Measurements from ENCODE around the gene NRXN3.

Gene NRXN3

GRCh38 chr14:78186277-78186676 is 16.1 kb downstream of the NRXN3 start:
- no peak overlapping the region for H3K4me3 ChIP-seq
- no peaks in the 10 kb centered on the region for H3K36me3 ChIP-seq (replicated peaks)
- H3K4me1 ChIP-seq: no peaks in the 10 kb centered on the region
- in situ Hi-C loops (cut with MboI; ENCODE audit: low sequenced_read_pairs): no loop called here
- no peaks in the 10 kb centered on the region for H3K9me3 ChIP-seq
- no peaks in the 10 kb centered on the region; the same call in 1 of the 2 replicates for H3K27me3 ChIP-seq (ENCODE audit: low read depth)
- no peak for DNase-seq (ENCODE audit: low spot score in 2 of 2)

- Histone ChIP-seq H3K27me3 (ENCODE audit: low read depth) (no peaks in the 10 kb centered on the region), H3K4me1 (no peaks in the 10 kb centered on the region), H3K4me3 (no peak overlapping the region), H3K36me3 (replicated peaks) (no peaks in the 10 kb centered on the region), H3K9me3 (no peaks in the 10 kb centered on the region)
- in situ Hi-C loops (cut with MboI; ENCODE audit: low sequenced_read_pairs): no loop called here
- no peak for DNase-seq (ENCODE audit: low spot score in 2 of 2)
Observed at GRCh38 chr14:78188882-78189281, 18.7 kb downstream of the NRXN3 start.

GRCh38 chr14:78195431-78195830 is 25.3 kb downstream of the NRXN3 start:
- no peak for DNase-seq (ENCODE audit: low spot score in 2 of 2)
- in situ Hi-C loops (cut with MboI; ENCODE audit: low sequenced_read_pairs): no loop called here
- Histone ChIP-seq H3K4me1 (no peaks in the 10 kb centered on the region), H3K27me3 (ENCODE audit: low read depth) (no peaks in the 10 kb centered on the region), H3K36me3 (replicated peaks) (no peaks in the 10 kb centered on the region), H3K4me3 (no peak overlapping the region), H3K9me3 (no peaks in the 10 kb centered on the region)

- no peaks in the 10 kb centered on the region for H3K4me1 ChIP-seq
- DNase-seq (ENCODE audit: low spot score in 2 of 2): no peak
- no peaks in the 10 kb centered on the region for H3K27me3 ChIP-seq (ENCODE audit: low read depth)
- in situ Hi-C loops (cut with MboI; ENCODE audit: low sequenced_read_pairs): no loop called here
- no peak overlapping the region for H3K4me3 ChIP-seq
- no peaks in the 10 kb centered on the region for H3K9me3 ChIP-seq
- no peaks in the 10 kb centered on the region for H3K36me3 ChIP-seq (replicated peaks)
Observed at GRCh38 chr14:78196323-78196722, 26.1 kb downstream of the NRXN3 start.

- Histone ChIP-seq H3K9me3 (no peaks in the 10 kb centered on the region), H3K27me3 (ENCODE audit: low read depth) (no peaks in the 10 kb centered on the region), H3K36me3 (replicated peaks) (no peaks in the 10 kb centered on the region), H3K4me3 (no peak overlapping the region), H3K4me1 (no peaks in the 10 kb centered on the region)
- DNase-seq (ENCODE audit: low spot score in 2 of 2): no peak
- in situ Hi-C loops (cut with MboI; ENCODE audit: low sequenced_read_pairs): no loop called here
Observed at GRCh38 chr14:78197051-78197450, 26.9 kb downstream of the NRXN3 start.

GRCh38 chr14:78202163-78202562 is 32.0 kb downstream of the NRXN3 start:
- in situ Hi-C loops (cut with MboI; ENCODE audit: low sequenced_read_pairs): no loop called here

GRCh38 chr14:78202976-78203375 is 32.8 kb downstream of the NRXN3 start:
- H3K9me3 ChIP-seq: no peaks in the 10 kb centered on the region
- no peaks in the 10 kb centered on the region for H3K4me1 ChIP-seq
- in situ Hi-C loops (cut with MboI; ENCODE audit: low sequenced_read_pairs): no loop called here
- no peaks in the 10 kb centered on the region for H3K36me3 ChIP-seq (replicated peaks)
- DNase-seq (ENCODE audit: low spot score in 2 of 2): no peak
- H3K4me3 ChIP-seq: no peak overlapping the region
- no peaks in the 10 kb centered on the region for H3K27me3 ChIP-seq (ENCODE audit: low read depth)

More at GRCh38 chr14:78202163-78202562, 32.0 kb downstream of the NRXN3 start:
- no peak for DNase-seq (ENCODE audit: low spot score in 2 of 2)
- H3K36me3 ChIP-seq (replicated peaks): no peaks in the 10 kb centered on the region
- H3K27me3 ChIP-seq (ENCODE audit: low read depth): no peaks in the 10 kb centered on the region
- no peak overlapping the region for H3K4me3 ChIP-seq
- H3K9me3 ChIP-seq: no peaks in the 10 kb centered on the region
- H3K4me1 ChIP-seq: no peaks in the 10 kb centered on the region

GRCh38 chr14:78207414-78207813 is 37.2 kb downstream of the NRXN3 start:
- DNase-seq (ENCODE audit: low spot score in 2 of 2): no peak
- in situ Hi-C loops (cut with MboI; ENCODE audit: low sequenced_read_pairs): no loop called here
- Histone ChIP-seq H3K36me3 (replicated peaks) (no peaks in the 10 kb centered on the region), H3K4me1 (no peaks in the 10 kb centered on the region), H3K27me3 (ENCODE audit: low read depth) (no peaks in the 10 kb centered on the region), H3K4me3 (no peak overlapping the region), H3K9me3 (no peaks in the 10 kb centered on the region)

GRCh38 chr14:78220273-78220672 is 50.1 kb downstream of the NRXN3 start:
- H3K4me1 ChIP-seq: no peaks in the 10 kb centered on the region
- in situ Hi-C loops (cut with MboI; ENCODE audit: low sequenced_read_pairs): no loop called here

GRCh38 chr14:78222746-78223145 is 52.6 kb downstream of the NRXN3 start:
- no peak overlapping the region for H3K4me3 ChIP-seq
- H3K4me1 ChIP-seq: no peaks in the 10 kb centered on the region
- in situ Hi-C loops (cut with MboI; ENCODE audit: low sequenced_read_pairs): no loop called here
- no peak for DNase-seq (ENCODE audit: low spot score in 2 of 2)
- no peaks in the 10 kb centered on the region for H3K9me3 ChIP-seq
- no peaks in the 10 kb centered on the region for H3K36me3 ChIP-seq (replicated peaks)
- no peaks in the 10 kb centered on the region for H3K27me3 ChIP-seq (ENCODE audit: low read depth)

More at GRCh38 chr14:78220273-78220672, 50.1 kb downstream of the NRXN3 start:
- no peaks in the 10 kb centered on the region for H3K27me3 ChIP-seq (ENCODE audit: low read depth)
- no peak for DNase-seq (ENCODE audit: low spot score in 2 of 2)
- H3K4me3 ChIP-seq: no peak overlapping the region
- H3K9me3 ChIP-seq: no peaks in the 10 kb centered on the region
- no peaks in the 10 kb centered on the region for H3K36me3 ChIP-seq (replicated peaks)

GRCh38 chr14:78227248-78228077 is 57.3 kb downstream of the NRXN3 start:
- DNase-seq (ENCODE audit: low spot score in 2 of 2): no peak
- no peak overlapping the region for H3K4me3 ChIP-seq
- H3K4me1 ChIP-seq: no peaks in the 10 kb centered on the region
- no peaks in the 10 kb centered on the region for H3K9me3 ChIP-seq
- no peaks in the 10 kb centered on the region for H3K36me3 ChIP-seq (replicated peaks)
- in situ Hi-C loops (cut with MboI; ENCODE audit: low sequenced_read_pairs): no loop called here
- H3K27me3 ChIP-seq (ENCODE audit: low read depth): 0 out of 2 replicates have a peak, but pooled peaks cover 3% of the 10 kb centered on the region

- H3K9me3 ChIP-seq: no peaks in the 10 kb centered on the region
- H3K36me3 ChIP-seq (replicated peaks): no peaks in the 10 kb centered on the region
- no peak overlapping the region for H3K4me3 ChIP-seq
- in situ Hi-C loops (cut with MboI; ENCODE audit: low sequenced_read_pairs): no loop called here
- H3K4me1 ChIP-seq: no peaks in the 10 kb centered on the region
- DNase-seq (ENCODE audit: low spot score in 2 of 2): no peak
- 0 out of 2 replicates have a peak, but pooled peaks cover 3% of the 10 kb centered on the region for H3K27me3 ChIP-seq (ENCODE audit: low read depth)
Observed at GRCh38 chr14:78228702-78229327, 58.6 kb downstream of the NRXN3 start.

GRCh38 chr14:78232231-78233000 is 62.2 kb downstream of the NRXN3 start:
- Histone ChIP-seq H3K4me3 (no peak overlapping the region), H3K27me3 (ENCODE audit: low read depth) (peaks cover 3% of the 10 kb centered on the region; the same call in 1 of the 2 replicates), H3K36me3 (replicated peaks) (no peaks in the 10 kb centered on the region), H3K4me1 (no peaks in the 10 kb centered on the region), H3K9me3 (no peaks in the 10 kb centered on the region)
- in situ Hi-C loops (cut with MboI; ENCODE audit: low sequenced_read_pairs): no loop called here
- DNase-seq (ENCODE audit: low spot score in 2 of 2): no peak

GRCh38 chr14:78238141-78238540 is 68.0 kb downstream of the NRXN3 start:
- Histone ChIP-seq H3K4me1 (no peaks in the 10 kb centered on the region), H3K9me3 (no peaks in the 10 kb centered on the region), H3K27me3 (ENCODE audit: low read depth) (no peaks in the 10 kb centered on the region; the same call in 1 of the 2 replicates), H3K36me3 (replicated peaks) (no peaks in the 10 kb centered on the region), H3K4me3 (no peak overlapping the region)
- DNase-seq (ENCODE audit: low spot score in 2 of 2): no peak
- in situ Hi-C loops (cut with MboI; ENCODE audit: low sequenced_read_pairs): no loop called here
